H9 (cell line): ENCODE results near the gene DGLUCY. TPM values are rescaled to one million over a fixed set of nuclear protein-coding genes. Genes with fewer than 3 reads are reported as not detected.

Experiments
- DNase-seq: peaks from one replicate; pipeline ENCODE4 v3.0.0-alpha.2; 2017
- H2AFZ ChIP-seq: one replicate; pipeline ENCODE4 v1.6.1; 2013; ENCODE audit warnings: mild to moderate bottlenecking, low read length, control low read depth, moderate library complexity
- H2AK5ac ChIP-seq: 2 replicates; pipeline ENCODE4 v1.6.1; 2013; ENCODE audit warnings: low read length, control low read depth, mixed read lengths; ENCODE audit not compliant: insufficient read length
- H2BK120ac ChIP-seq: one replicate; pipeline ENCODE4 v1.6.1; 2013; ENCODE audit warnings: low read depth, mild to moderate bottlenecking, low read length, control low read depth, inconsistent platforms; ENCODE audit not compliant: poor library complexity, severe bottlenecking
- H2BK12ac ChIP-seq: 2 replicates; pipeline ENCODE4 v1.6.1; 2013; ENCODE audit warnings: low read length, control low read depth, mixed read lengths, low read depth; ENCODE audit not compliant: insufficient read length
- H2BK15ac ChIP-seq: 2 replicates; pipeline ENCODE4 v1.6.1; 2013; ENCODE audit warnings: low read depth, low read length, control low read depth
- H2BK20ac ChIP-seq: one replicate; pipeline ENCODE4 v1.6.1; 2013; ENCODE audit warnings: low read depth, mild to moderate bottlenecking, low read length, control low read depth, inconsistent platforms; ENCODE audit not compliant: poor library complexity, severe bottlenecking
- H2BK5ac ChIP-seq: 2 replicates; pipeline ENCODE4 v1.6.1; 2013; ENCODE audit warnings: low read length, control low read depth, mixed read lengths; ENCODE audit not compliant: insufficient read length
- H3K14ac ChIP-seq: 2 replicates; pipeline ENCODE4 v1.6.1; 2013; ENCODE audit warnings: low read length, control low read depth; ENCODE audit not compliant: insufficient read depth
- H3K18ac ChIP-seq: 2 replicates; pipeline ENCODE4 v1.6.1; 2013; ENCODE audit warnings: low read depth, mild to moderate bottlenecking, mixed read lengths, low read length, control low read depth; ENCODE audit not compliant: insufficient read length
- H3K23ac ChIP-seq: 2 replicates; pipeline ENCODE4 v1.6.1; 2013; ENCODE audit warnings: low read length, control low read depth, mixed read lengths, low read depth; ENCODE audit not compliant: insufficient read length
- H3K23me2 ChIP-seq: 2 replicates; pipeline ENCODE4 v1.6.1; 2013; ENCODE audit warnings: low read depth, mild to moderate bottlenecking, mixed read lengths, low read length, control low read depth; ENCODE audit not compliant: insufficient read length, poor library complexity, severe bottlenecking
- H3K27ac ChIP-seq: 2 replicates; pipeline ENCODE4 v1.5.1; 2013; ENCODE audit warnings: low read length, control low read depth, mixed read lengths, low read depth; ENCODE audit not compliant: insufficient read length
- H3K27me3 ChIP-seq: 2 replicates; pipeline ENCODE4 v1.6.1; 2013; ENCODE audit warnings: low read length, control low read depth, inconsistent platforms; ENCODE audit not compliant: insufficient read depth
- H3K4ac ChIP-seq: 2 replicates; pipeline ENCODE4 v1.6.1; 2013; ENCODE audit warnings: low read depth, mild to moderate bottlenecking, control low read depth, inconsistent platforms, low read length, moderate library complexity
- H3K4me1 ChIP-seq: 2 replicates; pipeline ENCODE4 v1.6.1; 2013; ENCODE audit warnings: low read length, control low read depth, inconsistent platforms; ENCODE audit not compliant: insufficient read depth
- H3K4me2 ChIP-seq: 2 replicates; pipeline ENCODE4 v1.6.1; 2013; ENCODE audit warnings: low read length, control low read depth, mixed read lengths; ENCODE audit not compliant: insufficient read length, insufficient read depth
- H3K56ac ChIP-seq: 2 replicates; pipeline ENCODE4 v1.6.1; 2013; ENCODE audit warnings: low read depth, mild to moderate bottlenecking, mixed read lengths, low read length, control low read depth; ENCODE audit not compliant: insufficient read length
- H3K79me1 ChIP-seq: 2 replicates; pipeline ENCODE4 v1.6.1; 2013; ENCODE audit warnings: low read depth, mild to moderate bottlenecking, moderate library complexity, low read length, control low read depth, inconsistent platforms; ENCODE audit not compliant: insufficient read depth, poor library complexity, severe bottlenecking
- H3K79me2 ChIP-seq: 2 replicates; pipeline ENCODE4 v1.6.1; 2013; ENCODE audit warnings: low read length, control low read depth, inconsistent platforms; ENCODE audit not compliant: insufficient read depth
- H3K9ac ChIP-seq: 2 replicates; pipeline ENCODE4 v1.6.1; 2013; ENCODE audit warnings: low read length, control low read depth, mixed read lengths; ENCODE audit not compliant: insufficient read length; ENCODE audit errors: extremely low read depth
- H3K9me3 ChIP-seq: one replicate; pipeline ENCODE4 v1.6.1; 2013; ENCODE audit warnings: low read depth, low read length, inconsistent platforms; ENCODE audit not compliant: control insufficient read depth
- H3T11ph ChIP-seq: one replicate; pipeline ENCODE4 v1.6.1; 2013; ENCODE audit warnings: mild to moderate bottlenecking, low read length, control low read depth, inconsistent platforms
- H4K20me1 ChIP-seq: one replicate; pipeline ENCODE4 v1.6.1; 2013; ENCODE audit not compliant: control insufficient read depth, insufficient read length, insufficient read depth
- H4K5ac ChIP-seq: 2 replicates; pipeline ENCODE4 v1.6.1; 2013; ENCODE audit warnings: low read depth, mild to moderate bottlenecking, mixed read lengths, low read length, control low read depth; ENCODE audit not compliant: insufficient read length
- H4K8ac ChIP-seq: replicated peaks from 2 replicates; pipeline ENCODE4 v1.6.1; 2013; ENCODE audit warnings: low read length, control low read depth, mixed read lengths, low read depth; ENCODE audit not compliant: insufficient read length
- H4K91ac ChIP-seq: 2 replicates; pipeline ENCODE4 v1.6.1; 2013; ENCODE audit warnings: low read depth, mild to moderate bottlenecking, moderate library complexity, mixed read lengths, low read length, control low read depth; ENCODE audit not compliant: insufficient read length
- H3K27ac Mint-ChIP-seq, 3 experiments: 2 replicates in 2 of 3; 3 replicates in 1 of 3; pipeline ENCODE4 v1.8.0; 2020 to 2021; ENCODE audit warnings: mixed read lengths in 3 of 3, mild to moderate bottlenecking in 1 of 3, moderate library complexity in 1 of 3
- H3K27me3 Mint-ChIP-seq: 2 replicates; pipeline ENCODE4 v1.8.0; 2021; ENCODE audit warnings: low read depth, mild to moderate bottlenecking, moderate library complexity, mixed read lengths
- H3K36me3 Mint-ChIP-seq, 3 experiments: 2 replicates in 2 of 3; 3 replicates in 1 of 3; pipeline ENCODE4 v1.8.0; 2020 to 2021; ENCODE audit warnings: low read depth in 3 of 3, mixed read lengths in 3 of 3; ENCODE audit not compliant: insufficient read depth in 1 of 3
- H3K4me1 Mint-ChIP-seq, 2 experiments: 2 replicates each; pipeline ENCODE4 v1.8.0; 2020; ENCODE audit warnings: mixed read lengths in 2 of 2
- H3K4me3 Mint-ChIP-seq, 2 experiments: 2 replicates in 1 of 2; 3 replicates in 1 of 2; pipeline ENCODE4 v1.8.0; 2020 to 2021; ENCODE audit warnings: mild to moderate bottlenecking in 2 of 2, mixed read lengths in 2 of 2, moderate library complexity in 1 of 2
- H3K9me3 Mint-ChIP-seq, 2 experiments: 2 replicates in 1 of 2; 3 replicates in 1 of 2; pipeline ENCODE4 v1.8.0; 2020; ENCODE audit warnings: mild to moderate bottlenecking in 2 of 2, mixed read lengths in 2 of 2, moderate library complexity in 1 of 2
- WGBS: extraction: QIAGEN DNeasy Blood & Tissue Kit; methylation state at CpG from one replicate; pipeline ENCODE4 v1.1.7; 2013; ENCODE audit warnings: missing lambda C conversion rate, low lambda C conversion rate, mixed read lengths; ENCODE audit not compliant: insufficient read length; ENCODE audit errors: extremely low coverage; 5-methylcytosine and 5-hydroxymethylcytosine counted together
- total RNA-seq: library from RNA; stranded (reverse); gene quantifications from 2 replicates; pipeline ENCODE4 v1.2.1, GENCODE V29; 2021
- TF ChIP-seq, protein P1 (sequence below): fragments of 200-600 bp; sonication (generic); conservative IDR thresholded peaks from 3 replicates; pipeline ENCODE4 v1.8.0; 2021; ENCODE audit warnings: antibody characterized with exemption, mild to moderate bottlenecking

Gene DGLUCY
- total RNA-seq, 1 experiment from 2014 or later: 29.6 TPM

DNA sequence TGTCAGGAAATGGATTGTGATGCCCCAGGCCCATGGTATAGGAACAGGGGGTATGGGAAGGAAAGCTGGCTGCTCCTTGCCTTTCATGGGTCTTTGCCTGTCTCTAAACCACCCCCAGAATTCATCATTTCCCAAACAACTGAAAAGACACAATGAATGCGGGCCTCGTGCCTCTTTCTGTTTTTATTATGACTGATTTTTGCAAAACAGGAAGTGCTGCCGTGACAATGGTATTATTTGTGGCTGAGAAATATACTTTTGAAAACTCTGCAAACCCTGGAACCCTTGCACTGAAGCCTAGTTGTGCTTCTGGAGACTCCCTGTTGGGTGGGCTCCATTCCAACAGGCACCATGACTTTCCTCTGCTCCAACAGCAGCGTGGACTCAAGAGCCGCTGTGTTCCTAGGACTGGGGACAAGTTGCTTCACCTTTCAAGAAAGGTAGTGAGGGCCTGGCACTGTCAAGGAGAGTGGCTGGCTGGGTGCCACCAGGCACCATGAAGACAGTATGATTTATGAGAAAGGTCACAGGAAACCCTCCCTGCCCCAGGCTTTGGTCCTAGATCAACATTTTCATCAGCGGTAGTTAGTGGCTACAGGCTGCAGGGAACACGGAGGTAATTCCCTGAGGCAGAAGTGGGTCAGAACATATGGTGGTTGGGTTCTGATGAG is 4.8 kb upstream of the DGLUCY start:
- Histone ChIP-seq H3K9ac (no peak overlapping the region), H3K23me2 (no peaks in the 10 kb centered on the region), H3T11ph (no peak overlapping the region), H3K9me3 (no peaks in the 10 kb centered on the region), H3K4me2 (no peak overlapping the region), H3K56ac (no peak overlapping the region), H2AK5ac (no peak overlapping the region), H2BK5ac (no peak overlapping the region), H3K4ac (no peak overlapping the region), H4K91ac (no peak overlapping the region), H3K27ac (no peak overlapping the region), H4K8ac (no peak overlapping the region), H4K20me1 (no peaks in the 10 kb centered on the region), H3K79me1 (no peaks in the 10 kb centered on the region), H3K18ac (no peak overlapping the region), H3K79me2 (no peaks in the 10 kb centered on the region), H3K14ac (no peak overlapping the region), H3K23ac (no peak overlapping the region), H2BK12ac (no peak overlapping the region), H3K27me3 (no peaks in the 10 kb centered on the region), H2AFZ (no peak overlapping the region), H4K5ac (no peak overlapping the region), H2BK20ac (no peak overlapping the region), H2BK120ac (no peak overlapping the region), H2BK15ac (no peak overlapping the region), H3K4me1 (peaks cover 10% of the 10 kb centered on the region)
- DNase-seq: no peak
- TF ChIP-seq, protein P1, sequence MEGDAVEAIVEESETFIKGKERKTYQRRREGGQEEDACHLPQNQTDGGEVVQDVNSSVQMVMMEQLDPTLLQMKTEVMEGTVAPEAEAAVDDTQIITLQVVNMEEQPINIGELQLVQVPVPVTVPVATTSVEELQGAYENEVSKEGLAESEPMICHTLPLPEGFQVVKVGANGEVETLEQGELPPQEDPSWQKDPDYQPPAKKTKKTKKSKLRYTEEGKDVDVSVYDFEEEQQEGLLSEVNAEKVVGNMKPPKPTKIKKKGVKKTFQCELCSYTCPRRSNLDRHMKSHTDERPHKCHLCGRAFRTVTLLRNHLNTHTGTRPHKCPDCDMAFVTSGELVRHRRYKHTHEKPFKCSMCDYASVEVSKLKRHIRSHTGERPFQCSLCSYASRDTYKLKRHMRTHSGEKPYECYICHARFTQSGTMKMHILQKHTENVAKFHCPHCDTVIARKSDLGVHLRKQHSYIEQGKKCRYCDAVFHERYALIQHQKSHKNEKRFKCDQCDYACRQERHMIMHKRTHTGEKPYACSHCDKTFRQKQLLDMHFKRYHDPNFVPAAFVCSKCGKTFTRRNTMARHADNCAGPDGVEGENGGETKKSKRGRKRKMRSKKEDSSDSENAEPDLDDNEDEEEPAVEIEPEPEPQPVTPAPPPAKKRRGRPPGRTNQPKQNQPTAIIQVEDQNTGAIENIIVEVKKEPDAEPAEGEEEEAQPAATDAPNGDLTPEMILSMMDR: no peak
- Mint-ChIP-seq H3K4me1 (peaks cover 25 to 35% of the 10 kb centered on the region in 2 experiments), H3K27ac (no peak overlapping the region), H3K9me3 (peaks cover 0 to 4% of the 10 kb centered on the region in 2 experiments; a peak in 1 of 5 replicates), H3K4me3 (no peak overlapping the region), H3K27me3 (no peaks in the 10 kb centered on the region), H3K36me3 (peaks cover 0 to 4% (median 0%) of the 10 kb centered on the region in 3 experiments; a peak in 1 of 7 replicates)
- WGBS: no CpG with 5 or more reads among the region's 7 CpGs
